ENCODE data around the gene DDX1.

The DDX1 gene

DNA sequence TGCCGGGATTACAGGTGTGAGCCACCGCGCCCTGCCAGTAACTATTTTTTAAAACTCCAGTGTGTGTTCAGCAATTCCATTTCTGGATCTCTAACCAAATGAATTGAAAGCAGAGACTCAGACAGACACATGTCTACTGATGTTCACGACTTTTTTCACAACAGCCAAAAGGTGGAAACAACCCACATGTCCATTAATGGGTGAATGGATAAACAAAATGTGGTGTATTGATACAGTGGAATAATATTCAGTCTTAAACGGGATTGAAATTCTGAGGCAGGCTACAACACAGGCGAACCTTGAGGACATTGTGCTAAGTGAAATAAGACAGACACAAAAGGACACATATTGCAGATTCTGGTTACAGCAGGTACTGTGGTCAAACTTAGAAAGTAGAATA, 55.0 kb downstream of the DDX1 start:
- no peak for DNase-seq (ENCODE audit: low spot score)

DNA sequence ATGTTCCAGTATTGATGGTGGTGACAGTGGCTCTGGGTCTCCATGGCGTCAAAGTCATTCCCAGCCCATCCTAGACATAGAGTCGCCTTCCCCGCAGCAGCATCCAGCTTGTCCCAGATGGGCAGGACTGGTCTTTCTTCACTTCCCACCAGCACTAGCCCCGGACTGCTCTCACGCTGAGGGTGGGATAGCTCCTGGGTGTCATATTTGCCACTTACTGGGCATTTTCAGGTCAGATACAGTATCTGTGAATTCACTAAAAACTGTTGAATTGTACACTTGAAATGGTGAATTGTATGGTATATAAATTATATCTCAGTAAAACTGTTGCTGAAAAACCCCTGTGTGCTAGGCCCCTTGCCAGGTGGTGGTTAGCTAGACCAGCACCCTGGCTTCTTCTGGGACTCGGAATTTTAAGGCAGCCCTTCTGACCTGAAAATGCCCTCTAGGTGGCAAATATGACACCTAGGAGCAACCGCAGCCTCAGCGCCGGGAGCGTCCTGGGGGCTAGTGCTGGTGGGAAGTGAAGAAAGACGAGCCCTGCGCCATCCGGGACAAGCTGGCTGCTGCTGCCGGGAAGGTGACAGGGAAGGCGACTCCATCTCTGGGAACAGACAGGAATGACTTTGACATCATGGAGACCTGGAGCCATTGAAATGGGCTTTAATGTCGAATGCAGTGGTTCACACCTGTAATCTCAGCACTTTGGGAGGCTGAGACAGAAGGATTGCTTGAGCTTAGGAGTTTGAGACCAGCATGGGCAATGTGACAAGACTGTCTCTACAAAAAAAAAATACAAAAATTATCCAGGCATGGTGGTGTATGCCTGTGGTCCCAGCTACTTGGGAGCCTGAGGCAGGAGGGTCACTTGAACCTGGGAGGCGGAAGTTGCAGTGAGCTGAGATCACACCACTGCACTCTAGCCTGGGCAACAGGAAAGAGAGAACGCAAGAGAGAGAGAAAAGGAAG, 56.2 kb downstream of the DDX1 start:
- DNase-seq (ENCODE audit: low spot score), result no peak

DNA sequence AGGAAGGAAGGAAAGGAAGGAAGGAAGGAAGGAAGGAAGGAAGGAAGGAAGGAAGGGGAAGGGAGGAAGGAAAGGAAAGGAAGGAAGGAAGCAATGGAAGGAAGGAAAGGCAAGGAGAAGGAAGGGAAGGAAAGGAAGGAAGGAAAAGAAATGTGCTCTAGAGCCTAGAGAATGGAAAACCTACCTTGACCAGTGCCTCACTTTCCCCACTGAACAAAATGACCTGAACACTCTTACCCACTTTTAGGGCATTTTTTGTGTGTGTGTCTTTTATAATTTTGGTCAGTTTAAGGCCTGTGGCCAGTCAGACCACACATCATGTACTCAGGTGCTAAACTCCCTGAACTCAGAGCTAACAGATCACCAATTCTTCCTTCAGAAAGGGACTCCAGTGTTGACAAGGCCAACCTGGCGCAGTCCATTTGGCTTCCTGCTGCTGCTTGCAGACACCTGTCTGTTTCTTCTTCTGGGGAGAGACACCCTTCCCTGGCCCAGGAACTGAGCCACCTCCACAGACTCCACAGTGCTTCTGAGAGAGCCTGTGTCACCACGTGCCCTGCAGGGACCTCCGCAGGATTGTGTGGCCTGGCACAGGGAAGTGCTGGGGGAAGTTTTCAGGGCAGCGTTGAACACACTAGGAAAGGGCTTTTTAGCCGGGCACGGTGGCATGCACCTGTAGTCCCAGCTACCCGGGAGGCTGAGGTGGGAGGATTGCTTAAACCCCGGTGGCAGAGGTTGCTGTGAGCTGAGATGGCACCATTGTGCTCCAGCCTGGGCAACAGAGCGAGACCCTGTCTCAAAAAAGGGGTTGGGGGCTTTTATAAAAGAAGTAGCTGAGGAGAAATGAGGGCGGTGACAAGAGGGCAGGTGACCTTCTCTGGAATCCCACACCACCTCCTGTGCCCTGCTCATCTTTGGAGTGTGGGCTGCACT, 57.2 kb downstream of the DDX1 start:
- no peak for DNase-seq (ENCODE audit: low spot score)

DNA sequence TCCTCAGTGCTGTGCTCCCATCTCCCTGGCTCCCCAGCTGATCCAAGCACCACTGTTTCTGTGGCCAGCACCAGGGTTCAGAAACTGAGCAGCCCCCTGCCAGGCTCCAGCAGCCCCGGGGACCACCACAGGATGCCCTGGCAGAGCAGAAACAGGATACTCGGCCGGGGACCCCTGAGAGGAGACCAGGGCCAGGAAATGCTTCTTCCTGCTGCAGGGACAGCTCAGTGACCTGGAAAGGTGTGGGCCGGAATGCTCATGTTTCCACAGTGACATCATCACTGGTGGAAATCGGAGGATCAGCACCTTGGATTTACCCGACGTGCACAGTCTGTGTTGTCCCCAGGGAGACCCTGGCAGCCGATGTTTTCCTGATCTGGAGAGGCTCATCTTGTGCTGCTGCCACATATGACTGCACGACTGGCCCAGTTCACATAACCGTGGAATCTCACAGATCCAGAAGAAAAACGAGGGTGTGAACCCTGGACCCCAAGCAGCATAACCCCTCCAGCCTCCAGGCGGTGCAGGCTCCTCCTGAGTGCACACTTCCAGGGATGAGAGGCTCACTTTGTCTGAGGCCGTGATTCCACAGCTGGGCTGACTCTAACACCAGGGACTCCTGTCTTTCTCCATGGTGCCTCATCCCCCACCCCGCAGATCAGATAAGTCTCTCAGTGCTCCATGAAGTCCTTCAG, 58.0 kb downstream of the DDX1 start:
- no peak for DNase-seq (ENCODE audit: low spot score)

DNA sequence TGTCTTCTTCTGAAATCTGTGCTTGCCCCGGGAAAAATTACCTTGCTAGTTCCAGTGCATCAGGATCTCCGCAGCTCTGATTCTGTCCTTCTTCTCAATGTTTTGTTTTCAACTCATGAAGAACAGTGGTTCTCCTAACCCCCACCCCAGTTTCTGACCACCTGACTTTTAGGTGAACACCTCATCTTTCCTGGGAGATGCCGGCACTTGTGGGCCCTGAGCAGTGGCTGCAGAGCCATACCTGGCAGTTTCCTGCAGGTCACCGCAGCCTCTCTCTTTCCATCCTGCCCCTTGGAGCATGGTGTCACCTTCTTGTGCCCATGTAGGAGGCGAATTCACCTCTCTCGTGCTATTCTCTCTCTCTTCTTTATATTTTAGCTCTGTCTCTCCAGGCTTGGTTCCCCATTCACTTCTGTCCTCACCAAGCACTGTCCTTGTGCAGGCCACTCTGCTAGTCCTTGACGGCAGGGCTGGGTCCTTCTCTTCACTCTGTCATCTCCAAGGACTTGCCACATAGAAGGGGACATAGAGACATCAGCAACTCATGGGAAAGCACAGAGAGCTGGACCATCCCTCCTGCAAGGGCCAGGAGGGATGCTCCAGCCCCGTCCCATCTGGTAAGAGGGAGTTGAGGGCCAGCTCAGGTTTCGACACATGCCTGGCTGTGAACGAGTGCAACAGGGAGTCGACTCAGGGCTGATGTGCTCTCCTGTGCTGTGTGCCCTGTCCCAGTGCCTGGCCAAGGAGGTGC, 59.1 kb downstream of the DDX1 start:
- DNase-seq (ENCODE audit: low spot score), result no peak

DNA sequence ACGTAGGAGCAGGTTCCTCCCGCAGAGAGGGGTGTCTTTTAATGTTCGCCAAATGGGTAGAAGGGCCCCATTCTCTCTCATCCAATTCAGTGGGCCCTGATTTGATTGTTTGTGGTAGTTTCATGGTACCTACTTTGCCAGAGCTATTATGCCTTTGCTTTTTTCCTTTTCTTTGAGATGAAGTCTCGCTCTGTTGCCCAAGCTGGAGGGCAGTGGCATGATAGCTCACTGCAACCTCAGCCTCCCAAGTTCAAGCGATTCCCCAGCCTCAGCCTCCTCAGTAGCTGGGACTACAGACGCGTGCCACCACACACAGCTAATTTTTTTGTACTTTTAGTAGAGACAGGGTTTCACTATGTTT, 59.7 kb downstream of the DDX1 start:
- DNase-seq (ENCODE audit: low spot score), result no peak

DNA sequence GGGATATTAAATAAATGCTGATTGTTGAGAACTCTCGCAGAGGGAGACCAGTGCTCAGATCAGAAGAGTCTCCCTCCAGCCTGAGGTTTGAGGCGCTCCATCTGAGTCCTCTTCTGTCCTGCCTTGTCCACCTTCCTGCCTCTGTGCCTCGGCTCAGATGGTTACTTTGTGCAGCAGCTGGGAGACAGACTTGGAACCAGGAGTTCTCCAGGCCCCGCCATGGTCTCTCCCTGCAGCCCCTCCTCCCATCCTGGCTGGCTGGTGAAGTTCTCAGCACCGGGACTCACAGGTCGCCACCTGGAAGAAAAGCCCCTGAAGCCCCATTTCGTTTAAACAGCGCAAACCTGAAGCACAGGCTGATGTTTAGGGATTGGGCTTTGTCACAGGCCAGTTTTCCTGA, 60.6 kb downstream of the DDX1 start:
- no peak for DNase-seq (ENCODE audit: low spot score)

DNA sequence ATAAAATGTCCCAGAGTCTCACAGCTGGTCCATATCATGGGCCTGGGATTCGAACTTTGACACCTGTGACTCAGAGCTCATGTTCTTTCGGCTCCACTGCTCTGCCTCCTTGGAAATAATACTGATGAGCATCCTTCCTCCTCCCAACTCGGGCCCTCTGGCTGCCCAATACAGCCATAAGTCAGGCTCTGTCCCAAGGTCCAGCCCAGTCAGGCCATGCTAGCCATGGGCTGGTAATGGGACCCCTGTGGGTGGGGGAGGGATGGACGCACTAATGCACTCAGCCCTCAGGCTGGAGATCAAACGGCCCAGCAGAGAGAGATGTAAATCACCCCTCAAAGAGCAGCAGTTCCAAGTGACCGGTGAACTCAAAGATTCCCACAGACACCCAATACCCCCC, 61.1 kb downstream of the DDX1 start:
- no peak for DNase-seq (ENCODE audit: low spot score)

DNA sequence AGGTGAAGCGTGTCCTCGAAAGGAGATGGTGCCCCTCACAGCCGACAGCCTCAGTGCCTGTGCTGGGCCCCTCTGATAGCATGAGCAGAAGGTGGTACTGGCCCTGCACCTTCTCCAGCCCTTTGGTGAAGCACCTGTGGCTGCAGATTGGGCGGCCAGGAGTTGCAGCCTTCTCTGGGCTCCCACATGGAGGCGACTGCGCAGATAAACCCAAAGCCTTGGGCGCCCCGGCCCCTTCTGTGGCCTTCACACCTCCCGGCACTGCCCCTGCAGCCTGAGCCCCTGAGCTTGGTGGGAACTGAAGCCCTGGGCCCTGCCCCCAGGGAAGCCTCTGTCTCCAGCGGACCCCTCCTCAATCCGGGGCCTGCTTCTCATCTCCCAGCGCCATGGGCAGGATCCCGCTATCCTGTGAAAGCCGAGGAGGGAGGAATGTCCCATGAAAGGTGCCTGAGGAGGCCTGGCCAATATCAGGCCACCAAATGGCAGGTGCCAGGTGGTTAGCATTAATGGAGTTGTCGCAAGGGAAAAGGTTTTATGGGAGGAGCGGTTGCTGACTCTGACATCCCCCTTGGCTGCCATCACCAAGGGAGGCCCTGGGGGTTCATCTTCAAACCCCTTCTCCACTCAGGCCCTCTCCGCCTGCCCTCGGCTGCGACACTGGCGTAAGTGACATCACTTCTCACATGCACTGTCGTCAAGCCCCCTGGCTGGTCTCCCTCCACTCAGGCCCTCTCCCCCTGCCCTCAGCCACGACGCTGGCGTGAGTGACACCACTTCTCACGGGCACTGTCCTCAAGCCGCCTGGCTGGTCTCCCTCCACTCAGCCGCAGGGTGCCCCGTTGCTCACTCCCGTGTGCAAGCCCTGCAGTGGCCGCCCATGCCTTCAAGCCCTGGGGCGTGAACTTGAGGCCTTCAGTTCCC, 62.4 kb downstream of the DDX1 start:
- DNase-seq (ENCODE audit: low spot score), result no peak

DNA sequence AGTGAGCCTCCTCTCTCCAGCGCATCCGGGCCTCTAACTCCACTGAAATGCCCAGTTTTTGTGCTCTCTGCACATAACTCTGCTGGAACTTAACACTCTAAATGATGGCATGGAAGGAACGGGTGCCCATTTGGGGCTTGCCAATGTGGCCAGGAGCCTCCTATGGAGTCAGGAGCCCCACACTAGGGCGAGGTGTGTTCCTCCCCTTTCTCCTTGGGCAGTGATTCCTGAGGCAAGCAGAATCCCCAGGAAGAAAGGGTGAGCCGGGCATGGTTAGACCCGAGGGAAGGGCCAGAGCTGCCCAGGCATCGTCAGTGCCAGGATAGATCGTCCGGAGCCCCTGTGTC, 63.0 kb downstream of the DDX1 start:
- DNase-seq (ENCODE audit: low spot score), result no peak

DNA sequence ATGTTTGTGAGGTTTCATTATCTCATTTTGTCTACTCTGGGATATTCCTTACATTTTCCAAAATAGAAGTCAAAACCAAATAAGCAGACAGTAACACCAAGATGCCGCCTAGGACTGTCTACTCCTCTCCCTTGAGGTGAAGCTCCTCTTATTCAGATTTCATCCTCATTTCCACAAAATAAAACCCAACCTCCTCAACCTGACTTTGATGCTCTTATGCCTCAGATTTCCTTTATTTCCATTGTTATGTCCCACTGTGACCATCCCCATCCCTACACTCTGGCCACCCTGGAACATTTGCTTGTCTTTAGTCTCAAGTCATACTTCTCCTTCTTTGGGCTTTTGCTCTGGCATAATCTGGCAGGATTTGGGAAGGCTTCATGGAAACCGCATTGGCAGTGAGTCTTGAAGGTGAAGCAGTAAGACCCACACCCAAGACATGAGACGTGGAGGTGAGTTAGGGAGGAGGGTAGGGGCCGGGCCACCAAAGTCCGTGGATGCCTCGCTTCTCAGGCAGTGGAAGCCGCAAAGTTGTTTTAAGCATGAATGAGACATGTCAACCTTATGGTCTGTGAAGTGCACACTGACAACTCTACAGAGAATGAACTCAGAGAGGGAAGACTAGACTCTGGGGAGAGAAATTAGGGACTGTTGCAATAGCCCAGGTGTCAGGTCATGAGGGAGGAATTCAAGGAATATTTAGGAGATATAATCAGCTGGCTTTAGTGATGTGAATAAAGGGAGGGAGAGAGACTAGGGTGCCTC, 63.6 kb downstream of the DDX1 start:
- no peak for DNase-seq (ENCODE audit: low spot score)

DNA sequence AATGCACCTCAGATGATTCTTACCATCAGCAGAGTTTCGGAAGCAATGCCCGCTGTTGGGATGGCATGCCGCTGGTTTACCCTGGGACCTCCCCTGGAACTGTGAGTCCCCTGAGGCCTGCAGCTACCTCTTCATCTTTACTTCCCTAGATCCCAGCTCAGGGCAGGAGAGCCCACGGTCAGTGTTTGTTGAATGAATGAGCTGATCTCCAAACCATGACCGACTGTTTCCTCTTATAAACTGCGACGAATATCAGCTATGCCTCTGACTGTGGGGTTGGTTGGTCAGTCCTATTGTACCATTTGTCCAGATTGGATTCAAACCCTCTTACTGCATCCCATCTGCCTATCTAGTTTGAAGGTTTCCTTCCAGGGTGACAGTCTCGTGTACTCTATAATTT, 64.4 kb downstream of the DDX1 start:
- no peak for DNase-seq (ENCODE audit: low spot score)

DNA sequence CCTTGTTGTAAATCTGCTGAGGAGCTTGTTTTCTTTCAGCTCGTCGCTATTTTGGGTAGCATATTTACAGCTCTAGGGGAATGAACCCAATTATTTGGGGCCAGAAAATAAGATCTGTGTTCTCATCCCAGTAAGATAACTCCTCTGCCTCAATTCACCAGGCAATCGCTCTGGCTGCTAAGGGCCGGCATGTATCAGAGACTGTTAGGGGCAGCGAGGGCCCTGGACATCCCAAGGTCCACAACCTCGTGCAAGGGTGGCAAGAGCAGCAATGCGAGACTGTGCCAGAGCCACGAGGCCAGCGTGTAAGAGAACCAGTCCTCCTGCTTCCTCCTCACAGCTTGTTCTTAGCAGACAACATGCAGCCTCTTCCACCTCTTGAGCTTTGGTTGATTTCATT, 66.1 kb downstream of the DDX1 start:
- DNase-seq (ENCODE audit: low spot score), result no peak

DNA sequence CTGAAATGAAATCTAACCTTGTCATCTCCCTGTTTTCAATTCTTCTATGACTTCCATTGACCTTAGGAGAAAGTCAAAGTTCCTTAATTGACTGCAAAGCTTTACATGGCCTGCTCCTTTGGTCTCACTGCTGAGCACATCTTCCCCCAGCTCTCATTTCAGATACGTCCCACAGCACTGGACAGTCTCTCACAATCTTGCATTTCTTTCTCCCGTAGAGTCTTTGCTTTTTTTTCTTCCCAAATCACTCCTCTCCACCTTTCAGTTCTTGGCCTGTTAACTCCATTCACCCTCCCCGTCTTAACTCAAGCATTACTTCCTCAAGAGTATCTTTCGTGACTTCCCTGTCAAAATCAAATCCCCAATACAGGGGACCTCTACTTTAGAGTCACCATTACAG, 67.2 kb downstream of the DDX1 start:
- DNase-seq (ENCODE audit: low spot score), result no peak

DNA sequence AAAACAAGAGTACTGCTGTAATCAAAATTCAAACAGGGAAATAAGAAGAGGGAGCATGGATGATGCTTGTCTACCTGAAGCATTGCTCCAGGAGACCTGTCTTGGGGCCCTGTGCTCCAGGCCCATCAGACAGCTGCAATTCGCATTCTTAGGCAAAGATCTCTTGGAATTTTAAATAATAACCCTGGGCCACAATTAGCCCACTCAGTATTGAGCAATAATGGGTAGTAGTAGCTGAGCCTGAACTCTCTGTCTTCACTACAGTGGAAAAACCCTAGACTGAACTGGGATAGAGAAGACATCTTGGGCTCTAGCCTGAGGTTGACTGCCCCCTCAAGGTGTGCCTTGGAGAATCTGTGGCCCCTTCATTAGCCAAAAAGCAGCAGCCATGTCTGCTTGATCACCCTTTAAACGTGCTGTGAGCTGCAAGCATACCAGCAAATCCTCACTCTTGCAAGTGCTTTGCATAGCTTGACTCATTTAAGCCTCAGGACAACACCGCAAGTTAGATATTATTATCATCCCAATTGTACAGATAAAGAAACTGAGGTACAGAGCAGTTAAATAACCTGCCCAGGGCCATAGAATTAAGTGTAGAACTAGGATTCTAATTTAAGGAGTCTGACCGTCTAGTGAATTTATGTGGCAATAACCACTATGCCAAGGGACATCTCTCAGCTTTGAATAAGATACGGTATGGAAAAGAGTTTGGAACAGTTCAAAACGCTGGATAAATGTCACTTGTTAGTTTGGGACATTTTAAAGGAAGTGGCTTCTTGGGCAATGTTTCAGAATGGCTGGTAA, 69.0 kb downstream of the DDX1 start:
- no peak for DNase-seq (ENCODE audit: low spot score)

DNA sequence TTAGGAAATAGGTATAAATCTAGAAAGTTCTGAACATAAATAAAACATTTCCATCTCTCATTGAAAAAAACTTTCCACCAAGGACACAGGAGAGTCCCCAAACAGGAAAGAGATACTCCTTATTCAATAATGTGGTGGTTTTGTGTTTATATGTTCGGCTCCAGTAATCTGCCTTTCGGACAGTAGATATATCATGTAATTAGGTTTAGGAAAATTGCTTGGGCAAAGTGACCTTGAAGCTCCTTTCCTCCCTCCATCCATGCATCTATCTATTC, 69.6 kb downstream of the DDX1 start:
- no peak for DNase-seq (ENCODE audit: low spot score)

DNA sequence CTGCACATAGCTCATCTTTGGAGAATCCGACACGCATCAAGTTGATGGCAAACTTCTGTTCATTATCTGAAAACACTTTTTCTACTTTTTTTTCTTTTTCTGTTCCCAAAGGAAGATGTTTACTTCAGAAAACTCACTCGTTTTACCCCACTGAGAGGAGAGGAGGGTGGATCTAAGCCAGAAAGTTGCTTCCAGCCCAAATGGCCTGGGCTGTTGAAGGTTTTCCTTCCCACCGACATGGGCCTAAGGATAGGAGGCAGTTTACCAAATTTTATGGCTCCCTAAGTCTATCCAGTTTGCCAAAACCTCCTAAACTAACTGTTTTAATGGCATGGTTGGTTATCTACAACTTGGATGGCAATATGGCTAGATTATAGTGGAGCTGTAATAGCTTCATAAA, 70.4 kb downstream of the DDX1 start:
- no peak for DNase-seq (ENCODE audit: low spot score)

DNA sequence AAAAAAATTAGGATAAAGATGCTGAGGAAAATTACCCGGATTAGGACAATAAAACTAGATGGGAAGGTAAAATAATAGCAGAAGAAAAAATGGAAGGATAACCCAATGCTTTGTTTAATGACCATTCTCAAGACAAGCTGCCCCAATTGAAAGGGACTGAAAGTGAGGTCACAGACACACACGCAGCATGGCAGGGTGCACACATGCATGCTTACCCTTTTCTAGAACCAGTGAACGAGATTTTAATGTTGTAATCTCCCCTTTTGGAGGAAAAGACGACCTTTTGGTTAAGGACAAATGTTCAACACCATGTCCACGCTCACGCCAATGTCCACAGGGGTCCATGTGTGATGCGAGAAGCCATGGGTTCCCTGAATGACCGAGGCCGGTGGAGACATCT, 70.9 kb downstream of the DDX1 start:
- DNase-seq (ENCODE audit: low spot score), result no peak

DNA sequence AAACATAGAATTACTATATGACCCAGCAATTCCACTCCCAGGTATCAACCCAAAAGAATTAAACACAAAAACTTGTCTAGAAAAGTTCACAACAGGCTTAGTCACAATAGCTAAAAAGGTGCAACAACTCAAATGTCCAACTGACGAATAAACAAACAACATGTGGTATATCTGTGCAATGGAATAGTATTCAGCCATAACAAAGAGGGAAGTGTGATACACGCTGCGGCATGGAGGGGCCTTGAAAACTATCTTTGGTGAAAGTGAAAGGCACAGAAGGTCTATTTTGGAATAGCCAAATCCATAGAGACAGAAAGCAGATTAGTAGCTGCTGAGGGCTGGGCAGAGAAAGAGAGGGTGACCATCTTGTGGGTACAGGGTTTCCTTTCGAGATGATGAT, 72.1 kb downstream of the DDX1 start:
- DNase-seq (ENCODE audit: low spot score), result no peak

Data from GM03348 (cell line).